Measurements from ENCODE around the gene CALU.

Gene CALU

GRCh38 chr7:128788446-128789412 is 49.6 kb downstream of the CALU start:
- no peak for DNase-seq (ENCODE audit: low spot score in 2 of 2)
- ATAC-seq (replicated peaks; ENCODE audit: extremely low read depth, poor library complexity, severe bottlenecking), result no peak
- H3K27ac Mint-ChIP-seq (ENCODE audit: low read depth), result no peak overlapping the region
- no peaks in the 10 kb centered on the region for H3K27me3 Mint-ChIP-seq
- peaks cover 11% of the 10 kb centered on the region for H3K4me1 Mint-ChIP-seq
- no peak overlapping the region for H3K4me3 Mint-ChIP-seq
- H3K36me3 Mint-ChIP-seq (ENCODE audit: insufficient read depth), result peaks cover 4% of the 10 kb centered on the region
- no peaks in the 10 kb centered on the region for H3K9me3 Mint-ChIP-seq

- no peak for DNase-seq (ENCODE audit: low spot score in 2 of 2)
- H3K9me3 Mint-ChIP-seq, result no peaks in the 10 kb centered on the region
- ATAC-seq (replicated peaks; ENCODE audit: extremely low read depth, poor library complexity, severe bottlenecking), result peak; percentile 15
Observed at GRCh38 chr7:128790315-128791041, 51.3 kb downstream of the CALU start.

GRCh38 chr7:128791121-128791971 is 52.2 kb downstream of the CALU start, which contains the start of gene CCDC136:
Gene CCDC136, plus strand, starts transcription at chr7:128791968. Its CDS starts 444 bp downstream, at chr7:128792412.
- peak within 1 kb of the TSS; percentile 84 for H3K4me3 Mint-ChIP-seq
- DNase-seq (ENCODE audit: low spot score in 2 of 2), result peak; percentile 40 to 57

More at GRCh38 chr7:128790315-128791041, 51.3 kb downstream of the CALU start:
- peaks cover 4% of the 10 kb centered on the region for H3K36me3 Mint-ChIP-seq (ENCODE audit: insufficient read depth)
- H3K4me1 Mint-ChIP-seq, result peaks cover 17% of the 10 kb centered on the region
- no peaks in the 10 kb centered on the region for H3K27me3 Mint-ChIP-seq
- H3K27ac Mint-ChIP-seq (ENCODE audit: low read depth), result peak overlapping the region; percentile 48
- peak overlapping the region; percentile 84 for H3K4me3 Mint-ChIP-seq

GRCh38 chr7:128791972-128792327 is 52.8 kb downstream of the CALU start:
- Mint-ChIP-seq H3K27me3 (no peaks in the 10 kb centered on the region), H3K4me1 (peaks cover 17% of the 10 kb centered on the region), H3K9me3 (no peaks in the 10 kb centered on the region), H3K4me3 (peak overlapping the region; percentile 84), H3K36me3 (ENCODE audit: insufficient read depth) (peaks cover 4% of the 10 kb centered on the region), H3K27ac (ENCODE audit: low read depth) (peak overlapping the region; percentile 78)
- no peak for DNase-seq (ENCODE audit: low spot score in 2 of 2)
- ATAC-seq (replicated peaks; ENCODE audit: extremely low read depth, poor library complexity, severe bottlenecking), result no peak

More at GRCh38 chr7:128791121-128791971, 52.2 kb downstream of the CALU start, which contains the start of gene CCDC136:
- peak; percentile 89 for ATAC-seq (replicated peaks; ENCODE audit: extremely low read depth, poor library complexity, severe bottlenecking)
- H3K27me3 Mint-ChIP-seq, result no peaks in the 10 kb centered on the region
- H3K4me1 Mint-ChIP-seq, result peaks cover 17% of the 10 kb centered on the region
- H3K27ac Mint-ChIP-seq (ENCODE audit: low read depth), result peak within 1 kb of the TSS; percentile 78
- no peaks in the 10 kb centered on the region for H3K9me3 Mint-ChIP-seq
- H3K36me3 Mint-ChIP-seq (ENCODE audit: insufficient read depth), result peaks cover 4% of the 10 kb centered on the region

- ATAC-seq (replicated peaks; ENCODE audit: extremely low read depth, poor library complexity, severe bottlenecking), result no peak
- Mint-ChIP-seq H3K9me3 (no peaks in the 10 kb centered on the region), H3K27ac (ENCODE audit: low read depth) (peak overlapping the region; percentile 78), H3K4me3 (peak overlapping the region; percentile 84), H3K36me3 (ENCODE audit: insufficient read depth) (peaks cover 4% of the 10 kb centered on the region), H3K4me1 (peaks cover 17% of the 10 kb centered on the region), H3K27me3 (no peaks in the 10 kb centered on the region)
- no peak for DNase-seq (ENCODE audit: low spot score in 2 of 2)
Observed at GRCh38 chr7:128792471-128793180, 53.5 kb downstream of the CALU start.

GRCh38 chr7:128793181-128793547 is 54.0 kb downstream of the CALU start:
- no peak for DNase-seq (ENCODE audit: low spot score in 2 of 2)
- ATAC-seq (replicated peaks; ENCODE audit: extremely low read depth, poor library complexity, severe bottlenecking), result no peak
- peaks cover 5% of the 10 kb centered on the region for H3K36me3 Mint-ChIP-seq (ENCODE audit: insufficient read depth)
- no peaks in the 10 kb centered on the region for H3K27me3 Mint-ChIP-seq
- no peak overlapping the region for H3K27ac Mint-ChIP-seq (ENCODE audit: low read depth)
- H3K4me1 Mint-ChIP-seq, result peaks cover 17% of the 10 kb centered on the region
- no peaks in the 10 kb centered on the region for H3K9me3 Mint-ChIP-seq
- H3K4me3 Mint-ChIP-seq, result peak overlapping the region; percentile 84

- Mint-ChIP-seq H3K4me3 (no peak overlapping the region), H3K4me1 (peaks cover 17% of the 10 kb centered on the region), H3K27ac (ENCODE audit: low read depth) (no peak overlapping the region), H3K36me3 (ENCODE audit: insufficient read depth) (peaks cover 6% of the 10 kb centered on the region), H3K9me3 (no peaks in the 10 kb centered on the region), H3K27me3 (no peaks in the 10 kb centered on the region)
- no peak for ATAC-seq (replicated peaks; ENCODE audit: extremely low read depth, poor library complexity, severe bottlenecking)
- DNase-seq (ENCODE audit: low spot score in 2 of 2), result no peak
Observed at GRCh38 chr7:128794020-128794419, 54.9 kb downstream of the CALU start.

GRCh38 chr7:128794436-128794835 is 55.3 kb downstream of the CALU start:
- Mint-ChIP-seq H3K9me3 (no peaks in the 10 kb centered on the region), H3K4me1 (peaks cover 17% of the 10 kb centered on the region), H3K27ac (ENCODE audit: low read depth) (no peak overlapping the region), H3K27me3 (no peaks in the 10 kb centered on the region), H3K36me3 (ENCODE audit: insufficient read depth) (peaks cover 6% of the 10 kb centered on the region), H3K4me3 (no peak overlapping the region)
- DNase-seq (ENCODE audit: low spot score in 2 of 2) (no peak), ATAC-seq (replicated peaks; ENCODE audit: extremely low read depth, poor library complexity, severe bottlenecking) (no peak)

- peaks cover 16% of the 10 kb centered on the region for H3K4me1 Mint-ChIP-seq
- H3K36me3 Mint-ChIP-seq (ENCODE audit: insufficient read depth), result peaks cover 6% of the 10 kb centered on the region
- no peak for DNase-seq (ENCODE audit: low spot score in 2 of 2)
- no peak overlapping the region for H3K27ac Mint-ChIP-seq (ENCODE audit: low read depth)
- H3K27me3 Mint-ChIP-seq, result no peaks in the 10 kb centered on the region
- ATAC-seq (replicated peaks; ENCODE audit: extremely low read depth, poor library complexity, severe bottlenecking), result no peak
- no peak overlapping the region for H3K4me3 Mint-ChIP-seq
- H3K9me3 Mint-ChIP-seq, result no peaks in the 10 kb centered on the region
Observed at GRCh38 chr7:128795129-128795528, 56.0 kb downstream of the CALU start.

GRCh38 chr7:128796327-128796726 is 57.2 kb downstream of the CALU start:
- DNase-seq (ENCODE audit: low spot score in 2 of 2), result no peak
- H3K27ac Mint-ChIP-seq (ENCODE audit: low read depth), result no peak overlapping the region

GRCh38 chr7:128799451-128799850 is 60.3 kb downstream of the CALU start:
- Mint-ChIP-seq H3K36me3 (ENCODE audit: insufficient read depth) (peaks cover 3% of the 10 kb centered on the region), H3K9me3 (no peaks in the 10 kb centered on the region), H3K27ac (ENCODE audit: low read depth) (no peak overlapping the region), H3K4me1 (no peaks in the 10 kb centered on the region), H3K27me3 (no peaks in the 10 kb centered on the region), H3K4me3 (no peak overlapping the region)
- DNase-seq (ENCODE audit: low spot score in 2 of 2) (no peak), ATAC-seq (replicated peaks; ENCODE audit: extremely low read depth, poor library complexity, severe bottlenecking) (no peak)

More at GRCh38 chr7:128796327-128796726, 57.2 kb downstream of the CALU start:
- Mint-ChIP-seq H3K4me3 (no peak overlapping the region), H3K4me1 (peaks cover 11% of the 10 kb centered on the region), H3K36me3 (ENCODE audit: insufficient read depth) (peaks cover 3% of the 10 kb centered on the region), H3K9me3 (no peaks in the 10 kb centered on the region), H3K27me3 (no peaks in the 10 kb centered on the region)
- ATAC-seq (replicated peaks; ENCODE audit: extremely low read depth, poor library complexity, severe bottlenecking), result no peak

Measured in central memory CD8-positive, alpha-beta T cell (primary cell).